Transverse colon (tissue), 3 donors: ENCODE results near the gene MCUR1.

Experiments used
- CTCF ChIP-seq, 5 experiments: fragments of 200-600 bp in 3 of 5; fragments of 450-650 bp in 2 of 5; sonication (generic) in 3 of 5; IDR thresholded peaks; 1 replicate in 2 of 5; 2 replicates in 3 of 5; pipeline ENCODE4 v1.5.1; 2016 to 2017; ENCODE audit warnings: antibody characterized with exemption in 5 of 5, inconsistent platforms in 3 of 5, mild to moderate bottlenecking in 2 of 5, moderate library complexity in 1 of 5
- POLR2A ChIP-seq: fragments of 450-650 bp; IDR thresholded peaks from one replicate; pipeline ENCODE4 v1.6.1; 2016; ENCODE audit warnings: antibody characterized with exemption, mild to moderate bottlenecking, moderate library complexity

- TF ChIP-seq CTCF (IDR thresholded peaks at IDR 0.05) (no peak), POLR2A (no peak)
These were observed 27.6 kb upstream of the MCUR1 start for GRCh38 chr6:13841936-13842335.
